NCI-H2107 (cell line): ENCODE results near the gene PPP2R5E.
"Not testable (repeated sequence)": the region's sequence is repeated elsewhere in the genome, so short reads cannot be mapped to it uniquely, and the experiment has no call there.

Source experiments
- DNase-seq: peaks from one replicate; lab custom pipeline; 2025; lab: John Stamatoyannopoulos, UW

PPP2R5E gene

DNA sequence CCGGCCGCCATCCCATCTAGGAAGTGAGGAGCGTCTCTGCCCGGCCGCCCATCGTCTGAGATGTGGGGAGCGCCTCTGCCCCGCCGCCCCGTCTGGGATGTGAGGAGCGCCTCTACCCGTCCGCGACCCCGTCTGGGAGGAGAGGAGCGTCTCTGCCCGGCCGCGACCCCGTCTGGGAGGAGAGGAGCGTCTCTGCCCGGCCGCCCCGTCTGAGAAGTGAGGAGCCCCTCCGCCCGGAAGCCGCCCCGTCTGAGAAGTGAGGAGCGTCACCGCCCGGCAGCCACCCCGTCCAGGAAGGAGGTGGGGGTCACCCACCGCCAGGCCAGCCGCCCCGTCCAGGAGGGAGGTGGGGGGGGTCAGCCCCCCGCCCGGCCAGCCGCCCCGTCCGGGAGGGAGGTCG lies 20.7 kb downstream of the PPP2R5E start:
- DNase-seq: not testable (repeated sequence)

DNA sequence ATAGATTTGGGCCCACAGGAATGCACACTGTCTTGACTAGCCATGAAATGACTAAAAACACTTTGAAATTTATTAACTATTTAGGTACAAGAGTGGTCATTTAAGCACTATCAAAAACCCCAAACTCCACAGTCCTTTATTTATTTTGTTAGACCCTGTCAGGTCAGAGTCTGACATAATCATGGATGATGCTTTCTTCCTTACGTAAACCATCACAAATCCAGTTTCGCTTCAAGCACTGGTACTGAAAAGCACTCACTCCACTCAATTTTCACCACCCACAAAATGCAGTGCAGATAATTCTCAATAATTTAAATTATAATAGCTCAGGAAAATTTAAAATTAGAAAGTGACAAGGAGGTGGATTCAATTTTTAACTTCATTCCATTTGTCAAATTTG lies 25.8 kb downstream of the PPP2R5E start:
- no peak for DNase-seq

DNA sequence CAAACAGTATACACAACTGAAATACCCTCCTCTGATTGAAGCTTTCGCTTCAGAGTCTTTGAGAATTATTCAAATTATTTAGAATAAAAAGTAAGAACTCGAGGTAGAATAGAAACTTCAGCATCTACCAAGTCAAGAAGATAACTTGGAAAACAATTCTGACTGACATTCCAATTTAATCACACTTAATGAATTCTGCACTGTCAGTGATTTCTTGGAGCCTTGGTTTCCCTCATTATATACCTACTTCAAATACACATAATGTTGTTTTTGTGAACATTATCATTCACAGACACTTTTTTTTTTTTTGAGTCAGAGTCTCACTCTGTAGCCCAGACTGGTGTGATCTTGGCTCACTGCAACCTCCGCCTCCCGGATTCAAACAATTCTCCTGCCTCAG lies 27.9 kb downstream of the PPP2R5E start:
- no peak for DNase-seq

DNA sequence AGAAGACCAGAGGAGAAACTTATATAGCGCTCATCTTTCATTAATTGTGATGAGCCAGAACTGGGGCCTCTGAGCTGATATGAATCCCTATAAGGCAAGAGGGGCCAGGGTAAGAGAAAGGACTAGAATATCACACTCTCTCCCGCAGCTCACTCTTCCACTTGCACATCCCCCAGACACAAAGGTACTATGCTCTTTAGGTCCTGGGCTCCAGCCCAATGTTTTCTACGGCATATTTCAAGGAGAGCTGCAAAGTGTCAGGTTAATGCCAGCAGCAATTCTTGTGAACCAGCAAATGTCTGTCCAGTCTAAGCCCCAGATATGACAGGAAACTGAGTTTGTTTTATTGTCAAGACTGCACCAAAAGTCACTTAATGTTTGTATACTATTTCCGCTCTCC lies 29.4 kb downstream of the PPP2R5E start:
- no peak for DNase-seq

GRCh38 chr14:63512861-63513260 lies 30.3 kb downstream of the PPP2R5E start:
- no peak for DNase-seq

- no peak for DNase-seq
Measured at GRCh38 chr14:63510538-63510937, 32.6 kb downstream of the PPP2R5E start.

GRCh38 chr14:63508033-63508432 lies 35.1 kb downstream of the PPP2R5E start:
- DNase-seq: no peak

DNA sequence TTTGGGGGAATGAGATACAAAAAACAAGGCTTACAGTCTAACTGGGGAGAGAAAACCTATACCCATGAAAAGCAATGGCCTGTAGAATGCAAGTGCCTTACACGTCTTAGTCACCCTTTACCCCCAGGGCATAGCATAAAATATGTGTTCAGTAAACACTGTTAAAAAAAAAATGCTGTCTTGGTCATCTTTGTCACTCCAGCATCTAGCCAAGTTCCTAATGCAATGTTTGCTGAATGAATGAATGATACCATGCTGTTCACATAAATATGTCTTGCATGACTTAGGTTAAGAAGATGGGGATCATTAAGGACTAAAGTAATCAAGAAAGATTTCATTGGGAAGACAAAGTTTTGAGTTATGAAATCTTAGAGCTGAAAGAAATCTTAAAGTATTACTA lies 38.5 kb downstream of the PPP2R5E start:
- DNase-seq: no peak

DNA sequence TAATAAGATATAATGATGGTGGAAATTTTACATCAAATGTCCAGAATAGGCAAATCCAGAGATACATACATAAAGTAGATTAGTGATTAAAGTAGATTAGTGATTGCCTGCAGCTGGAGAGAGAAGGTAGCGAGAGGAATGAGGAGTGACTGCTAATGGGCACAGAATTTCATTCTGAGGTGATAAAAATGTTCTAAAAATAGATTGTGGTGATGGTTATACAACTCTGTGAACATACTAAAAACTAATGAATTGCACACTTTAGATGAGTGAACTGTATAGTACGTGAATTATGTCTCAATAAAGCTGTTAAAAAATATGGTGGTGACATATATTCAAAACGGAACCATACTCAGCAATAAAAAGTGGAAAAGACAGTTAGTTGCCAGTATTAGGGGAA lies 41.7 kb downstream of the PPP2R5E start:
- DNase-seq: no peak

- no peak for DNase-seq
Measured at GRCh38 chr14:63499701-63500250, 43.4 kb downstream of the PPP2R5E start.

DNA sequence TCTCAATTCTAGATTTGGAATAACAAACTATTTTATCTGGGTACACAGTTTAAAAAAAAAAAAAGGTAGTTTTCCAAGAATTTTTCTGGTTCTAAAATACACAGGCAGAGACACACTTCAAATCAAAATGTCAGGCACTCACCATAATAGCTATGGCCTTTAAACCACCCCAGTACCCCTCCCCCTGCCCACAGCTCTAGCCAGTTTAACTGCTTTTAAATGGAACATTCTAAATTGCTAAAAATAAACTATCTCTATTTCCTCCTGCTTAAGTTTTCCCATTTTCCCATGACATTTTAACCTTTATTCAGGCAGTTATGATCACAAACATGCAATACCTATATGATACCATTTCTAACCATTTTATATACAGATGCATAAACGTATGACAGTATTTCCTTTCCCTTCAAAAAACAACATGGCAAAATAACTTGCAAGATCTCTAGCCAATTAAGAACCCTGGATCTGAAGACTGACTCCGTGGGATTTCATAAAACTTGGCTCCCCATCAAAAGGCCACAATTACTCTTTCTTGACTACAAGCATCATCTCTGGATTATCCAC lies 46.3 kb downstream of the PPP2R5E start:
- DNase-seq: no peak

DNA sequence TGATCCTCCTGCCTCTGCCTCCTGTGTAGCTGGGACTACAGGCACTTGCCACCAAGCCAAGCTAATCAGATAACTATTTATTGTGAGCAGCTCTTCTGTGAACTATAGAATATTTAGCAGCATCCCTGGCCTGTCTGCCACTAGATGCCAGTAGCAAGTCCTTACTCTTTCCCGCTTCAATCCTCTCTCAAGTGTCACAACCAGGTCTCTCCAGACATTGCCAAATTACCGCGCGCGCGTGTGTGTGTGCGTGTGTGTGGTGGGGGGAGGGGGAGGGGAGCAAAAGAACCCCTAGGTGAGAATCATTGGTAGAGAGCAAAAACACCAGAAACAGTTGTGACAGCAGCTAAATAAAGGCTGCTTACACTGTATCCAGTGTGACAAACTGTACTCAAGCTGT lies 49.9 kb downstream of the PPP2R5E start:
- DNase-seq: peak; percentile 43

DNA sequence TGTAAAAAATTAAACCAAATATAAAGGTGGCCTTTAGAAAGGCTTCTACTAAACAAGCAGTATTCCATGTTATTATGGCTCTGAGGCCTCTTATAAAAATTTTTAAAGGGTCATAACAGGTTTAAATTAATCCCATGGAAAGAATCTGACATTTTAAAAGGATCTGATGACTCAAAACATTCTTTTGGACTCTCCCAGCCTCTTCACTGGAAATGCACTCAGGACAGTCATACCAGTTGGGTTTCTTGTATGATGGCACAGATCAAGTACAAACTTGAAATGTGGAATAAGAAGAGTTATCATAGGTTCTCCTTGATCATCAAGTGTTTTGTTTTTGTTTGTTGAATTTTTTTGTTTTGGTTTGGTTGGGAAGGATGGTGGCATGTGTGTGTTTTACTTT lies 50.8 kb downstream of the PPP2R5E start:
- no peak for DNase-seq

GRCh38 chr14:63487724-63488123 lies 55.5 kb downstream of the PPP2R5E start:
- DNase-seq: no peak

DNA sequence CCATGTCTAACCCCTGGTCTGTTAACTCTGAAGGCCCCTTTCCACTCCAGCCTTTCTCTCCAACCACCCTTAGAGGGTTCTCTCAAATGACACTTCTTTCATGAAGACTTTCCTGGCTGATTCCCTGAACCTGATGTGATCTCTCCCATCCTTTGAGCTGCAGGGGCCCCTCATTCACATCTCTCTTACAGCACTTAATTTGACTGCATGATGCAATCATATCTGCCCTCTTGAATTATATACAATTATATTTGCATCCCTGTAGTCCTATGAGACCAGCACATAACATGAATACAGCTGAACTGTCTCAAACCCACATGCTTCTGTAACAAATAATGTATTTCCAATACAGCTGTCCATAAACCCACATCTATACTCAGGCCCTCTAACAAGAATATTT lies 56.4 kb downstream of the PPP2R5E start:
- DNase-seq: no peak

GRCh38 chr14:63483315-63483714 lies 59.9 kb downstream of the PPP2R5E start:
- DNase-seq: no peak

- no peak for DNase-seq
Measured at GRCh38 chr14:63480599-63480998, 62.6 kb downstream of the PPP2R5E start.

GRCh38 chr14:63478437-63478852 lies 64.7 kb downstream of the PPP2R5E start:
- no peak for DNase-seq

GRCh38 chr14:63478010-63478409 lies 65.2 kb downstream of the PPP2R5E start:
- DNase-seq: no peak

DNA sequence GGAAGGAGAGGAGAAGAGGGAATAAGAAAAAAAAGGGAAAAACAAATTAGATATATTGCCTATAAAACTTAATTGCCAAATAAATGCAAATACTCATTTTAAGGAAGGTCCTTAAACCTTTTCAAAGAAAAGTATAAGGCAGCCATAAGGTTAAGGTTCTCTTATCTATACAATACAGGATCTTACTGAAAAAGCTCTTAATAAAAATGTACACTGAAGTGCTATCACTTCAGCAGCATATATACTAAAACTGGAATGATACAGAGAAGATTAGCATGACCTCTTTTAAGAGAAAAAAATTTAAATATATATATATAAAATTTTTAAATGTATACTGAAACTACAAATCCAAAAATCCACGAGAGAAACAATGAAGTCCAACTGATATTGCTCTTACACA lies 65.6 kb downstream of the PPP2R5E start:
- DNase-seq: no peak

DNA sequence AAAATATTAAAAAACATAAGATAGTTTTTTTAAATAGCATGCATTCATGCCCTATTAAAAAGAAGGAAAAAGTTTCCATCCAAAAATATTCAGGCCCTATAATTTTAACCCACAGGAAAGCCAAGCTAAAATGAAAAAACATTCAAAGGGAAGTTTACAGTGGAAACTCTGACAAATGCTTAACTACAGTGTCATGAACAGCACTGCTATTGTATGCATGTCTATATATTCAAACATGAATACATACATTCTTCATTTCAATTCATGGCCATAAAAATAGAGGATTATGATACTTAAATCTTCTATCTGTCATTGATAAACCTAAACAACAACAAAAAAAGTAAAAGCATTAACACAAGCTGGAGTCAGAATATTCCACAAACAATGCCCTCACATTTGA lies 67.4 kb downstream of the PPP2R5E start:
- no peak for DNase-seq

- no peak for DNase-seq
Measured at GRCh38 chr14:63474844-63475243, 68.3 kb downstream of the PPP2R5E start.

GRCh38 chr14:63474111-63474510 lies 69.1 kb downstream of the PPP2R5E start:
- no peak for DNase-seq

GRCh38 chr14:63472986-63473788 lies 70.0 kb downstream of the PPP2R5E start:
- DNase-seq: no peak
